Loucy (cell line): Measurements from ENCODE around the gene SETD3.

Source experiments
- CTCF ChIP-seq: fragments of 200-600 bp; sonication (generic); conservative IDR thresholded peaks from 2 replicates; pipeline ENCODE4 v1.5.1; 2014; ENCODE audit warnings: mild to moderate bottlenecking, antibody characterized with exemption, low read length
- EZH2phosphoT487 ChIP-seq: fragments of 200-600 bp; IDR thresholded peaks from 2 replicates; pipeline ENCODE4 v1.6.1; 2018; ENCODE audit warnings: antibody characterized with exemption, mild to moderate bottlenecking, moderate library complexity, borderline replicate concordance

- no peak for TF ChIP-seq CTCF
- TF ChIP-seq EZH2phosphoT487: no peak
Measured at GRCh38 chr14:99419905-99420304, 60.8 kb downstream of the SETD3 start.
